GM12891 (cell line): ENCODE data around the gene HTT-AS.

Source experiments
- POLR2A ChIP-seq: IDR thresholded peaks from 2 replicates; pipeline ENCODE4 v1.6.1; 2011; ENCODE audit warnings: low read depth, low read length, control low read depth
- TAF1 ChIP-seq: IDR thresholded peaks from 2 replicates; pipeline ENCODE4 v1.6.1; 2011; ENCODE audit warnings: low read depth, low read length, control low read depth

- no peak for TF ChIP-seq TAF1
- TF ChIP-seq POLR2A, result no peak
Measured at GRCh38 chr4:3026540-3026939, 47.8 kb downstream of the HTT-AS start.
